ENCODE results near the gene ZNF227.
"Not testable (repeated sequence)": the region's sequence is repeated elsewhere in the genome, so short reads cannot be mapped to it uniquely, and the experiment has no call there.

Gene ZNF227

DNA sequence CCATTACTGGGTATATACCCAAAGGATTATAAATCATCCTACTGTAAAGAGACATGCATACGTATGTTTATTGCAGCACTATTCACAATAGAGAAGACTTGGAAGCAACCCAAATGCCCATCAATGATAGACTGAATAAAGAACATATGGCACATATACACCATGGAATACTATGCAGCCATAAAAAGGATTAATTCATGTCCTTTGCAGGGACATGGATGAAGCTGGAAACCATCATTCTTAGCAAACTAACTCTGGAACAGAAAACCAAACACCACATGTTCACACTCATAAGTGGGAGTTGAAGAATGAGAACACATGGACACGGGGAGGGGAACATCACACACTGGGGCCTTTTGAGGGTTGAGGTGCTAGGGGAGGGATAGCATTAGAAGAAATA, 41.1 kb downstream of the ZNF227 start:
- not testable (repeated sequence) for DNase-seq

DNA sequence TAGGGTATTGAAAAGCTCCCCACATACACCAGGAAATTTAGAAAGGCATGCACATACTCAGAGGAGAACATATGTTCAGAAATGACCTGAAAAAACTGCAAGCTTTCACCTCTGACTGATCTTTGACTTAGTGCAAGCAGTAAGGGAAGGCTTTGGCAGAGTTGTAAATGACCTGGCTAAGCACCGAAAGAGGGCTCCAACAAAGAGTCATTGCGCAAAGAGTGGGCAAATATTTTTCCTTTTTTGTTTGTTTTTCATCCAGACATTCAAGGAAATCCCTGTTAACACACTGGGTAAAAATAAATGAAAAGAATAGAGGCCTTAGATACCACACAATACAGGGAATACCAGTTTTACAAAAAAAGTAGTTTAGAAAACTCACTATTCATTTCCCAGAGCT, 42.2 kb downstream of the ZNF227 start:
- no peak for DNase-seq

DNA sequence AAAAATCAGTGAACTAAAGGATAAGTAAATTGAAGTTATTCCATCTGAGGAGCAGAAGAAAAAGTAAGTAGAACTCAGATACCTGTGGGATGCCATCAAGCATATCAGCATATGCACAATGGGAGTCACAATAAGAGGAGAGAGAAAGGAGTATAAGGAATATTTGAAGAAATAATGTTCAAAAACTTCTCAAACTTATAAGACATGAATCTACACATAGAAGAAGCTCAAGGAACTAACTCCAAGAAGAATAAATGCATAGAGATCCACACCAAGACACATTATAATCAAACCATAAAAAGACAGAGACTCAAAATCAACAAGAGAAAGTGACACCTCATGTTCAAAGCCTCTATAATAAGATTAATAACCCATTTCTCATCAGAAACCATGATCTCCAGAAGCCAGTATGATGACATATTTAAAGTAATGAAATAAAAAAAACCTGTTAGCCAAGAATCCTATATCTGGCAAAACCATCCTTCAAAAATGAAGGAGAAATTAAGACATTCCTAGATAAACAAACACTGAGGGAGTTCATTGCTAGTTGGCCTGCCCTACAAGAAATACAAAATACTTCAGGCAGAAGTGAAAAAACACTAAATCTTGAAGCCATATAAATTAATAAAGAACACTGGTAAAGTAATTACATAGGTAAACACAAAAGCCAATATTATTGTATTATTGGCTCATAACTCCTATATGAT, 43.5 kb downstream of the ZNF227 start:
- no peak for DNase-seq

- DNase-seq: no peak
Measured at GRCh38 chr19:44258136-44258535, 45.8 kb downstream of the ZNF227 start.

- DNase-seq: no peak
Measured at GRCh38 chr19:44258835-44259413, 46.6 kb downstream of the ZNF227 start.

- peak; percentile 68 for DNase-seq
Measured at GRCh38 chr19:44260343-44260681, 48.0 kb downstream of the ZNF227 start.

- DNase-seq: no peak
Measured at GRCh38 chr19:44260695-44261446, 48.5 kb downstream of the ZNF227 start.

DNA sequence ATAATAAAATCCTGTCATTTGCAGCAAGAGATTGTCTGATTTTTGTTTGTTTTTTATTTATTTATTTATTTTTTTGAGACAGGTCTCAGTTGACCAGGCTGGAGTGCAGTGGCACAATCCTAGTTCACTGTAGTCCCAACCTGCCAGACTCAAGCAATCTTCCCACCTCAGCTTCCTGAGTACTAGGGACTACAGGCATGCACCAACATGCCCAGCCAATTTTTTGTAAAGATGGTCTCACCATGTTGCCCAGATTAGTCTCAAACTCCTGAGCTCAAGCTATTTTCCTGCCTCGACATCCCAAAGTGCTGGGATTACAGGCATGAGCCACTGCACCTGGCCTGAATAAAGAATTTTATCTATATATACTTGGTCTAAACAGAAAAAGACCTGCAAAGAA, 65.0 kb downstream of the ZNF227 start:
- DNase-seq: no peak

- no peak for DNase-seq
Measured at GRCh38 chr19:44278181-44278690, 65.9 kb downstream of the ZNF227 start.

GRCh38 chr19:44280916-44281315, 68.6 kb downstream of the ZNF227 start:
- no peak for DNase-seq

GRCh38 chr19:44282846-44283245, 70.5 kb downstream of the ZNF227 start:
- no peak for DNase-seq

DNA sequence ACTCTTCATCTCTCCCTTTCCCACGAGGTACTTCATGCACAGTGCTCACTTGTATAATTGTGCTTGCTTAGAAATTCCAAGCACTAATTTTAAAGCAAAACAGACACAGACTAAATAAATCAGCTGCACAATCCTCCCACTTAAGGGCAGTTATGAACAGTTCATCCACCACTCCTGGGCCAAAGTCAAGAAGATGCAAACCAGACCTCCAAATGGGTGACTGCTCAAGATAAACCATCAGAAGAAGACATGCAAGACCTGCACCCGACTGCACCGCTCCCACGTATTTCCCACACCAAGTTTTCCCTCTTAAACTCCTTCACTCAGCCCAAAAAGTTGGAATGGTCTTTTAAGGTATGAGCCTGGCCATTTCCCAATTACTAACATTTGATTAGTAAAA, 72.6 kb downstream of the ZNF227 start:
- DNase-seq: no peak

Measured in NCI-H2171 treated with DMSO at 0.1 percent for 48 hours (cell line).